ENCODE data around the gene FHL2. TPM values are rescaled to one million over a fixed set of nuclear protein-coding genes. Genes with fewer than 3 reads are reported as not detected.

FHL2 gene
- total and polyA plus RNA-seq, 9 of the 15 experiments (the other 6 are each of a cell fraction or from before 2014, with no cell fraction given), result 7.5 to 33.1 (median 23.9) TPM

GRCh38 chr2:105398336-105399206 lies at the start of gene FHL2 (continued):
- TF ChIP-seq TAF1 (IDR thresholded peaks at IDR 0.05; ENCODE audit: control insufficient read depth, extremely low read depth, insufficient read depth, low read length, severe bottlenecking), result peak; percentile 62
- TF ChIP-seq CBX5 (IDR thresholded peaks at IDR 0.05; ENCODE audit: borderline replicate concordance, low read depth), result no peak
- no peak for TF ChIP-seq ZBTB34 (CRISPR knock-in tag; IDR thresholded peaks at IDR 0.05)
- no peak for TF ChIP-seq ZNF668 (CRISPR knock-in tag; IDR thresholded peaks at IDR 0.05)
- TF ChIP-seq IRF9 (tag; IDR thresholded peaks at IDR 0.05), result no peak
- no peak; the same call in 1 of the 2 replicates for TF ChIP-seq ZNF395 (CRISPR knock-in tag; IDR thresholded peaks at IDR 0.05)
- no peak for TF ChIP-seq ZNF77 (CRISPR knock-in tag; IDR thresholded peaks at IDR 0.05)
- no peak for TF ChIP-seq FOXJ2 (tag; IDR thresholded peaks at IDR 0.05)
- TF ChIP-seq SIN3A (IDR thresholded peaks at IDR 0.05; ENCODE audit: borderline replicate concordance in 2 of 2, control insufficient read depth in 1 of 2, low read depth in 2 of 2, low read length in 2 of 2), result peak; percentile 38 to 42; a peak in 2 of 4 replicates
- TF ChIP-seq LARP7 (IDR thresholded peaks at IDR 0.05), result peak; percentile 66; the same call in 1 of the 2 replicates
- no peak for TF ChIP-seq ZNF184 (CRISPR knock-in tag; IDR thresholded peaks at IDR 0.05)
- TF ChIP-seq CBFA2T2 (conservative IDR thresholded peaks at IDR 0.05), result no peak
- 0 out of 2 replicates have a peak, but pooled peaks have one; percentile 38 for TF ChIP-seq BRD4 (IDR thresholded peaks at IDR 0.05)
- peak; percentile 70; the same call in 1 of the 2 replicates for TF ChIP-seq THAP12 (CRISPR knock-in tag; IDR thresholded peaks at IDR 0.05)
- TF ChIP-seq HDAC2 (IDR thresholded peaks at IDR 0.05), result no peak
- no peak for TF ChIP-seq CHAMP1 (IDR thresholded peaks at IDR 0.05)
- TF ChIP-seq LEF1 (IDR thresholded peaks at IDR 0.05), result no peak
- TF ChIP-seq ZNF197 (CRISPR knock-in tag; IDR thresholded peaks at IDR 0.05; ENCODE audit: low read depth), result no peak
- no peak for TF ChIP-seq ZNF140 (CRISPR knock-in tag; IDR thresholded peaks at IDR 0.05)
